K562 (cell line): ENCODE measurements around the gene PLA2R1. TPM values are rescaled to one million over a fixed set of nuclear protein-coding genes. Genes with fewer than 3 reads are reported as not detected.
A peak's percentile ranks its signal among the peaks of the same experiment; 100 is the strongest.

Experiments used
- ATAC-seq: fragments of 200-7000 bp; cut with Tn5 transposase; 3 replicates; pipeline ENCODE4 v1.9.1; 2020; ENCODE audit warnings: moderate library complexity
- BruUV-seq: library from RNA; stranded (reverse); fragments of 400-500 nt; replicated peaks from 2 replicates; lab custom pipeline; 2021; lab: Mats Ljungman, UMichigan
- CTCF ChIA-PET: fragments of 300-600 bp; formaldehyde crosslinking; extraction: SDS; loops from one replicate; lab custom pipeline; 2021; ENCODE audit warnings: low intra/inter-chr PET ratio; lab: Yijun Ruan, JAX
- POLR2A ChIA-PET: fragments of 300-600, 350-650 bp; sonication (Branson Sonifier 250); formaldehyde crosslinking; extraction: SDS; loops from one replicate; lab custom pipeline; 2021; ENCODE audit warnings: antibody characterized with exemption, inconsistent platforms; lab: Yijun Ruan, JAX
- DNase-seq, 4 experiments: peaks; one replicate each; pipeline versions ENCODE4 v3.0.0 to v3.0.0-alpha.2; 2011 to 2018; ENCODE audit warnings: low spot score in 3 of 4, mixed read lengths in 3 of 4; ENCODE audit errors: extremely low read depth in 1 of 4
- FAIRE-seq: peaks from 2 replicates; lab custom pipeline; 2011; peaks lifted over from hg19 to GRCh38; lab: Jason Lieb, UNC
- H2AFZ ChIP-seq: 2 replicates; pipeline ENCODE4 v1.6.0; 2011; ENCODE audit warnings: low read depth, low read length, control low read depth, inconsistent platforms
- H3K27ac ChIP-seq: fragments of 200-600 bp; 3 replicates; pipeline ENCODE4 v1.8.0; 2011; ENCODE audit warnings: low read depth, mild to moderate bottlenecking, control low read depth, inconsistent platforms, low read length, moderate library complexity, mixed read lengths; ENCODE audit errors: extremely low read depth
- H3K27me3 ChIP-seq, 2 experiments: fragments of 300-600 bp in 1 of 2; 2 replicates in 1 of 2; 3 replicates in 1 of 2; pipeline versions ENCODE4 v1.6.0 to v1.8.0; 2011; ENCODE audit warnings: inconsistent platforms in 2 of 2, low read length in 2 of 2, mild to moderate bottlenecking in 1 of 2, mixed read lengths in 1 of 2, moderate library complexity in 1 of 2; ENCODE audit not compliant: control insufficient read depth in 2 of 2, insufficient read depth in 2 of 2
- H3K36me3 ChIP-seq: fragments of 300-600 bp; 3 replicates; pipeline ENCODE4 v1.8.0; 2011; ENCODE audit warnings: mild to moderate bottlenecking, low read length, inconsistent platforms; ENCODE audit not compliant: control insufficient read depth, insufficient read depth
- H3K4me1 ChIP-seq, 2 experiments: fragments of 200-600 bp in 1 of 2; replicated peaks in 1 of 2; 2 replicates in 1 of 2; 3 replicates in 1 of 2; pipeline versions ENCODE4 v1.5.1 to v1.8.0; 2011; ENCODE audit warnings: inconsistent platforms in 2 of 2, low read length in 2 of 2, mild to moderate bottlenecking in 1 of 2, mixed read lengths in 1 of 2, moderate library complexity in 1 of 2; ENCODE audit not compliant: control insufficient read depth in 2 of 2, insufficient read depth in 2 of 2
- H3K4me2 ChIP-seq: 2 replicates; pipeline ENCODE4 v1.6.1; 2011; ENCODE audit warnings: low read length, control low read depth, inconsistent platforms, mixed read lengths; ENCODE audit not compliant: insufficient read depth
- H3K4me3 ChIP-seq: fragments of 200-600 bp; sonication (generic), shearing (Covaris generic); 2 replicates; pipeline ENCODE4 v1.5.1; 2016; ENCODE audit warnings: control low read depth, inconsistent platforms
- H3K79me2 ChIP-seq: fragments of 200-600 bp; 3 replicates; pipeline ENCODE4 v1.8.0; 2011; ENCODE audit warnings: low read length, inconsistent platforms; ENCODE audit not compliant: control insufficient read depth, insufficient read depth
- H3K9ac ChIP-seq, 2 experiments: 2 replicates each; pipeline versions ENCODE4 v1.6.0 to v1.6.1; 2011; ENCODE audit warnings: low read depth in 2 of 2, low read length in 2 of 2, control low read depth in 1 of 2, inconsistent platforms in 1 of 2, mild to moderate bottlenecking in 1 of 2, mixed read lengths in 1 of 2; ENCODE audit not compliant: insufficient read depth in 1 of 2
- H3K9me1 ChIP-seq: one replicate; pipeline ENCODE4 v1.6.0; 2011; ENCODE audit warnings: inconsistent platforms, mild to moderate bottlenecking, low read length, moderate library complexity; ENCODE audit not compliant: control insufficient read depth, insufficient read depth
- H3K9me3 ChIP-seq: replicated peaks from 2 replicates; pipeline ENCODE4 v1.5.1; 2011; ENCODE audit warnings: low read depth, low read length, inconsistent platforms; ENCODE audit not compliant: control insufficient read depth, insufficient read depth
- H4K20me1 ChIP-seq: replicated peaks from 2 replicates; pipeline ENCODE4 v1.6.1; 2011; ENCODE audit warnings: low read length, inconsistent platforms, mixed read lengths; ENCODE audit not compliant: control insufficient read depth, insufficient read depth
- ASH1L ChIP-seq: fragments of 450-650 bp; IDR thresholded peaks from 2 replicates; pipeline ENCODE4 v1.6.1; 2018; ENCODE audit warnings: borderline replicate concordance, mild to moderate bottlenecking, low read depth; ENCODE audit not compliant: partially characterized antibody
- CBFA2T2 ChIP-seq: fragments of 450-650 bp; conservative IDR thresholded peaks from 2 replicates; pipeline ENCODE4 v1.6.1; 2017; ENCODE audit warnings: mild to moderate bottlenecking
- CBX3 ChIP-seq, 2 experiments: IDR thresholded peaks; 1 replicate in 1 of 2; 2 replicates in 1 of 2; pipeline ENCODE4 v1.6.1; 2012; ENCODE audit warnings: inconsistent platforms in 2 of 2, low read length in 2 of 2, borderline replicate concordance in 1 of 2, control low read depth in 1 of 2
- CXXC5 ChIP-seq: fragments of 250-450 bp; sonication (Bioruptor Pico); IDR thresholded peaks from 2 replicates; pipeline ENCODE4 v1.8.0; 2022; ENCODE audit warnings: inconsistent platforms, mild to moderate bottlenecking, moderate library complexity
- GTF2A2 ChIP-seq: IDR thresholded peaks from 2 replicates; pipeline ENCODE4 v1.6.1; 2016; ENCODE audit warnings: mild to moderate bottlenecking, missing genetic modification characterization, missing compliant biosample characterization
- KLF13 ChIP-seq: fragments of 450-650 bp; IDR thresholded peaks from 2 replicates; pipeline ENCODE4 v1.6.1; 2016; ENCODE audit warnings: missing genetic modification characterization, low read depth, mild to moderate bottlenecking, missing compliant biosample characterization, moderate library complexity, borderline replicate concordance
- KLF16 ChIP-seq: IDR thresholded peaks from 2 replicates; pipeline ENCODE4 v1.6.1; 2016; ENCODE audit warnings: antibody characterized with exemption
- RAD21 ChIP-seq, 2 experiments: fragments of 250-450 bp in 1 of 2; fragments of 450-650 bp in 1 of 2; sonication (Bioruptor Pico) in 1 of 2; formaldehyde crosslinking in 1 of 2; IDR thresholded peaks in 1 of 2; conservative IDR thresholded peaks in 1 of 2; 2 replicates each; pipeline versions ENCODE4 v1.4.0 to v1.8.0; 2020 to 2022; ENCODE audit warnings: mild to moderate bottlenecking in 2 of 2, moderate library complexity in 1 of 2
- SAFB2 ChIP-seq: fragments of 200-400 bp; formaldehyde crosslinking; IDR thresholded peaks from 2 replicates; pipeline ENCODE4 v1.6.1; 2018; ENCODE audit warnings: borderline replicate concordance, low read length, low read depth, moderate library complexity; ENCODE audit not compliant: severe bottlenecking
- SRSF7 ChIP-seq: fragments of 200-400 bp; formaldehyde crosslinking; optimal IDR thresholded peaks from 2 replicates; pipeline ENCODE3; 2017; ENCODE audit warnings: mild to moderate bottlenecking, low read depth, low read length
- TAF9B ChIP-seq: fragments of 450-650 bp; IDR thresholded peaks from 2 replicates; pipeline ENCODE4 v1.6.1; 2018; ENCODE audit warnings: mild to moderate bottlenecking; ENCODE audit not compliant: partially characterized antibody
- TRIM28 ChIP-seq: fragments of 450-650 bp; IDR thresholded peaks from 2 replicates; pipeline ENCODE4 v1.6.1; 2017
- WGBS: fragments of 100-300 bp; shearing (Covaris generic); methylation state at CpG from one replicate; pipeline ENCODE4 v1.1.6; 2016; ENCODE audit warnings: low coverage, mixed read lengths; ENCODE audit not compliant: insufficient coverage; ENCODE audit errors: missing lambda C conversion rate; 5-methylcytosine and 5-hydroxymethylcytosine counted together
- in situ Hi-C: fragments of 300-500 bp; cut with MboI; formaldehyde crosslinking; loops from 4 replicates; pipeline ENCODE4 v1.15.0; 2018; ENCODE audit warnings: inconsistent platforms, mixed read lengths
- intact Hi-C: fragments of 100-400 bp; cut with micrococcal nuclease; formaldehyde crosslinking; loops from 2 replicates; pipeline ENCODE4 v1.14.2; 2022
- polyA plus RNA-seq, 8 experiments: library from polyadenylated mRNA; depleted of rRNA in 4 of 8; stranded (reverse) in 5 of 8; unstranded in 3 of 8; fragments of >200 nt; fragmentation: Nextera tagmentation in 2 of 8; fragmentation: Illumina TruSeq in 1 of 8; extraction: Ambion mirVana in 2 of 8; extraction: Trizol in 1 of 8; gene quantifications; 2 replicates each; pipeline versions ENCODE4 v1.2.1 to v1.2.3, GENCODE V29; 2011 to 2014; ENCODE audit warnings: inconsistent platforms in 1 of 8, missing spikeins in 1 of 8
- total RNA-seq, 7 experiments: library from RNA; depleted of rRNA in 6 of 7; stranded (reverse); fragments of >200 nt in 6 of 7; fragmentation: Illumina TruSeq in 2 of 7; extraction: Trizol in 2 of 7; gene quantifications; 2 replicates each; pipeline versions ENCODE4 v1.2.1 to v1.2.3, GENCODE V29; 2011 to 2021; ENCODE audit warnings: low replicate concordance in 1 of 7
- TF ChIP-seq, protein P1 (sequence below), 3 experiments: IDR thresholded peaks in 2 of 3; conservative IDR thresholded peaks in 1 of 3; 2 replicates each; pipeline ENCODE4 v1.5.1; 2011 to 2012; ENCODE audit warnings: low read length in 3 of 3, mild to moderate bottlenecking in 3 of 3, control low read depth in 2 of 3, improper control_type of control experiment in 1 of 3, inconsistent platforms in 1 of 3, low read depth in 1 of 3, mixed read lengths in 1 of 3, moderate library complexity in 1 of 3; ENCODE audit not compliant: insufficient read depth in 2 of 3

The PLA2R1 gene
- total and polyA plus RNA-seq, 9 of the 15 experiments (the other 6 are each of a cell fraction or from before 2014, with no cell fraction given): not detected

DNA sequence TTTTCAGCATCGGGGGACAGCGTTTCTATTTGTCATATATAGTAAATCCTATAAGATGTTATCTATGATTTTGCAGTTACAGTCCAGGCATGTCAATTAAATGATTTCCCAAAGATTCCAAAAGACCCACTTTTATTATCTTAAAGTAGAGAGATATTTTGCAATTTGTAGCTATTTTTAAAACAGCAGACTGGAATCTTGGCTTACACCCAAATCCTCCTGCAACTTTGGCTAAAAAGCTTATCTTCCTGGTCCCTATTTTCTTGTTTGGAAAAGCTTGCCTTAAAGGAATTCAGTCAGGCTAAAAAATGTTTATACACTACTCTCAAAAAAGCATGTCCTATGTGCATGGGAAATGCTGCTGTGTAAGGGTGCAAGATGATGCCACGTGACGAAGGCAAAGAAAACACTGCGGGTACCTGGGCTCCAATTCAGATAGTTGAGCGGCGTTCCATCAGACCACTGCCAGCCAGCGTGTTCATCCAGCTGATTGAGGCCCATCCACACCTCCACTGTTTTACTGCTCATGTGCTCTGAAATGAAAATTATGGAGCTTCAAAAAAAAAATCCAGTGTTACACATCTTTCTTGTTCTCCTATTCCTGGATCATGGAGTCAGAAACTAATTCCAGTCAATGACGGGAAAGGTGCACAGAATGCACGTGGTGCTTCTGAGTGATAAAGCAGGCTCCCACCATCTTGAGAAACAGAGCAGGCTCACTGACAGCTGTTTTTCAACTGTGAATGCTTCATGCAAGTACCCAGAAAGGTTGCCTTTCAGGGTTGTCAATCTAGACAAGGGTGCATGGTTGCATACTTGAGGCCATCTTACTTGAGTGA is 33.8 kb downstream of the PLA2R1 start (continued):
- TF ChIP-seq SAFB2 (no peak), GTF2A2 (tag) (no peak), SRSF7 (no peak), KLF13 (tag) (no peak)

DNA sequence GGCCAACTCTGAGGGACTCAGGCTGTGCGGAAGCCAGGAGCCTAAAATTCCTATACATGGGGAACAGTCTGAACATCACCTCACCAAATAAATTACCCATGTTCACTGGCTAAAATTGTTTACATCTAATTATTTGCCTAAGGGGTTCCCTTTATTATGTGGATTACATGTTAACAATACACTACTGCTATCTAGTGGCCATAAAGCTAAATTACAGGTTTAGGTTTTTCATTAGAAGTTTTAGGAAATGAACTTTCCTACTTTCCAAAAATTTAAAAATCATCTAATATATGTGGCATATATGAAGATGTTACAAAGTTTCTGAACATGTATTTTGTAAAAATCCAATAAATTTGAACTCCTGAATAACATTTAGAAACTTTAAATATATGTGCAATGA is 40.3 kb downstream of the PLA2R1 start:
- intact Hi-C loops: no loop called here
- no TSS peak for BruUV-seq
- DNase-seq (peak; percentile 14 to 37 (median 30)), FAIRE-seq (no peak), ATAC-seq (no peak)
- no peak overlapping the region for H3K27ac ChIP-seq
- no peaks in the 10 kb centered on the region for H3K36me3 ChIP-seq
- no peaks in the 10 kb centered on the region for H3K9me1 ChIP-seq
- H2AFZ ChIP-seq: no peak overlapping the region
- no peak overlapping the region for H3K9ac ChIP-seq
- H3K4me1 ChIP-seq: no peaks in the 10 kb centered on the region
- no peaks in the 10 kb centered on the region for H3K27me3 ChIP-seq
- no peak overlapping the region for H3K4me3 ChIP-seq
- in situ Hi-C loops: no loop called here
- ChIA-PET POLR2A (interaction anchor here (0.5 to 1.3 kb wide), 2 partner anchors 7 to 302 kb away, joined by 3 to 4 read pairs; no protein-coding TSS in a partner anchor), CTCF (no interaction called here)
- no peaks in the 10 kb centered on the region for H3K79me2 ChIP-seq
- WGBS: 40% methylated on average over 1 of the region's 1 CpG
- H3K4me2 ChIP-seq: no peak overlapping the region
- H4K20me1 ChIP-seq: no peaks in the 10 kb centered on the region; the same call in 1 of the 2 replicates
- no peaks in the 10 kb centered on the region for H3K9me3 ChIP-seq
- 0 out of 2 replicates have a peak, but pooled peaks have one; percentile 15 for TF ChIP-seq KLF16
- TF ChIP-seq CBX3 (IDR thresholded peaks at IDR 0.05; ENCODE audit: borderline replicate concordance in 1 of 2, low read length in 2 of 2): peak in 1 of 2 experiments; percentile 67; a peak in 1 of 3 replicates
- peak; percentile 17 for TF ChIP-seq TAF9B
- TF ChIP-seq RAD21 (CRISPR knock-in tag; conservative IDR thresholded peaks at IDR 0.05 in 1 of 2, IDR thresholded peaks at IDR 0.05 in 1 of 2): peak; percentile 41 to 50; a peak in 3 of 4 replicates
- no peak for TF ChIP-seq CBFA2T2
- TF ChIP-seq ASH1L: no peak
- TF ChIP-seq CXXC5: no peak
- TF ChIP-seq TRIM28: 0 out of 2 replicates have a peak, but pooled peaks have one; percentile 22
- TF ChIP-seq, protein P1, sequence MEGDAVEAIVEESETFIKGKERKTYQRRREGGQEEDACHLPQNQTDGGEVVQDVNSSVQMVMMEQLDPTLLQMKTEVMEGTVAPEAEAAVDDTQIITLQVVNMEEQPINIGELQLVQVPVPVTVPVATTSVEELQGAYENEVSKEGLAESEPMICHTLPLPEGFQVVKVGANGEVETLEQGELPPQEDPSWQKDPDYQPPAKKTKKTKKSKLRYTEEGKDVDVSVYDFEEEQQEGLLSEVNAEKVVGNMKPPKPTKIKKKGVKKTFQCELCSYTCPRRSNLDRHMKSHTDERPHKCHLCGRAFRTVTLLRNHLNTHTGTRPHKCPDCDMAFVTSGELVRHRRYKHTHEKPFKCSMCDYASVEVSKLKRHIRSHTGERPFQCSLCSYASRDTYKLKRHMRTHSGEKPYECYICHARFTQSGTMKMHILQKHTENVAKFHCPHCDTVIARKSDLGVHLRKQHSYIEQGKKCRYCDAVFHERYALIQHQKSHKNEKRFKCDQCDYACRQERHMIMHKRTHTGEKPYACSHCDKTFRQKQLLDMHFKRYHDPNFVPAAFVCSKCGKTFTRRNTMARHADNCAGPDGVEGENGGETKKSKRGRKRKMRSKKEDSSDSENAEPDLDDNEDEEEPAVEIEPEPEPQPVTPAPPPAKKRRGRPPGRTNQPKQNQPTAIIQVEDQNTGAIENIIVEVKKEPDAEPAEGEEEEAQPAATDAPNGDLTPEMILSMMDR (IDR thresholded peaks at IDR 0.05 in 2 of 3, conservative IDR thresholded peaks at IDR 0.05 in 1 of 3; ENCODE audit: insufficient read depth in 2 of 3, low read depth in 1 of 3, low read length in 3 of 3): peak in 2 of 3 experiments; percentile 7 to 54; a peak in 4 of 6 replicates
